Osteoblast (primary cell): ENCODE data around the gene DAAM2. TPM values are rescaled to one million over a fixed set of nuclear protein-coding genes. Genes with fewer than 3 reads are reported as not detected.

Experiments
- DNase-seq: peaks from one replicate; pipeline ENCODE4 v3.0.0; 2011; ENCODE audit warnings: low spot score, mixed read lengths; ENCODE audit not compliant: insufficient read length; ENCODE audit errors: missing footprints
- H2AFZ ChIP-seq: 2 replicates; pipeline ENCODE4 v1.6.0; 2011; ENCODE audit warnings: mild to moderate bottlenecking, low read length
- H3K27ac ChIP-seq: 2 replicates; pipeline ENCODE4 v1.5.1; 2011; ENCODE audit warnings: mild to moderate bottlenecking, low read depth, low read length, moderate library complexity
- H3K27me3 ChIP-seq: 2 replicates; pipeline ENCODE4 v1.6.0; 2012; ENCODE audit warnings: mild to moderate bottlenecking, control low read depth, inconsistent platforms, low read length, moderate library complexity; ENCODE audit not compliant: insufficient read depth
- H3K36me3 ChIP-seq: 2 replicates; pipeline ENCODE4 v1.5.1; 2011; ENCODE audit warnings: mild to moderate bottlenecking, low read length, control low read depth, moderate library complexity; ENCODE audit not compliant: insufficient read depth
- H3K4me1 ChIP-seq: 2 replicates; pipeline ENCODE4 v1.5.1; 2011; ENCODE audit warnings: mild to moderate bottlenecking, low read length, control low read depth, moderate library complexity; ENCODE audit not compliant: insufficient read depth
- H3K4me2 ChIP-seq: 2 replicates; pipeline ENCODE4 v1.6.0; 2011; ENCODE audit warnings: mild to moderate bottlenecking, low read length; ENCODE audit not compliant: insufficient read depth
- H3K4me3 ChIP-seq: fragments of 200-600 bp; sonication (generic); 3 replicates; pipeline ENCODE4 v1.5.1; 2012; ENCODE audit warnings: mild to moderate bottlenecking, low read length, inconsistent platforms; ENCODE audit not compliant: insufficient read depth
- H3K79me2 ChIP-seq: 2 replicates; pipeline ENCODE4 v1.6.0; 2012; ENCODE audit warnings: mild to moderate bottlenecking, low read length, control low read depth, inconsistent platforms; ENCODE audit not compliant: insufficient read depth
- H3K9me3 ChIP-seq: 2 replicates; pipeline ENCODE4 v1.5.1; 2011; ENCODE audit warnings: low read depth, low read length, control low read depth
- H4K20me1 ChIP-seq: 2 replicates; pipeline ENCODE4 v1.6.0; 2012; ENCODE audit warnings: mild to moderate bottlenecking, low read length, control low read depth; ENCODE audit not compliant: insufficient read depth
- total RNA-seq: library from RNA; depleted of rRNA; stranded (reverse); fragments of >200 nt; gene quantifications from 2 replicates; pipeline ENCODE4 v1.2.3, GENCODE V29; 2012
- TF ChIP-seq, protein P1 (sequence below): IDR thresholded peaks from 2 replicates; pipeline ENCODE4 v1.5.1; 2011; ENCODE audit warnings: mild to moderate bottlenecking, low read depth, low read length, moderate library complexity; ENCODE audit errors: extremely low read depth

DAAM2 gene
- total RNA-seq, 1 donor, result 29.0 TPM

DNA sequence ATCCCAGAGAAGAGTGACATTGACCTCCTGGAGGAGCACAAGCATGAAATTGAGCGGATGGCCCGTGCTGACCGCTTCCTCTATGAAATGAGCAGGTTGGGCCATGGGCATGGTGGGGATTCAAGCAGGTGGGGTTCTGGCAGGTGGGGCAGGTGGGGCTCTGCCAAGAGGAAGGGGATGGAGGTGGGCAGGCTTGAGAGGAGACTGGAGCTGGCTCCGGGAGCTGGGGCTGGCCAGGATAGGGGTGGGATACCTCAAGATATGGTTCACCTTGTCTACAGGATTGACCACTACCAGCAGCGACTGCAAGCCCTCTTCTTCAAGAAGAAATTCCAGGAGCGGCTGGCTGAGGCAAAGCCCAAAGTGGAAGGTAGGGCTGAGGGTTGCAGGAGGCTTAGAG, 99.2 kb downstream of the DAAM2 start:
- Histone ChIP-seq H3K27me3 (no peaks in the 10 kb centered on the region), H3K36me3 (peaks cover 18% of the 10 kb centered on the region), H3K9me3 (no peaks in the 10 kb centered on the region), H3K4me1 (peaks cover 29% of the 10 kb centered on the region), H3K4me2 (no peak overlapping the region), H3K27ac (no peak overlapping the region), H2AFZ (no peak overlapping the region), H3K4me3 (no peak overlapping the region), H4K20me1 (no peaks in the 10 kb centered on the region), H3K79me2 (no peaks in the 10 kb centered on the region)
- no peak for DNase-seq
- TF ChIP-seq, protein P1, sequence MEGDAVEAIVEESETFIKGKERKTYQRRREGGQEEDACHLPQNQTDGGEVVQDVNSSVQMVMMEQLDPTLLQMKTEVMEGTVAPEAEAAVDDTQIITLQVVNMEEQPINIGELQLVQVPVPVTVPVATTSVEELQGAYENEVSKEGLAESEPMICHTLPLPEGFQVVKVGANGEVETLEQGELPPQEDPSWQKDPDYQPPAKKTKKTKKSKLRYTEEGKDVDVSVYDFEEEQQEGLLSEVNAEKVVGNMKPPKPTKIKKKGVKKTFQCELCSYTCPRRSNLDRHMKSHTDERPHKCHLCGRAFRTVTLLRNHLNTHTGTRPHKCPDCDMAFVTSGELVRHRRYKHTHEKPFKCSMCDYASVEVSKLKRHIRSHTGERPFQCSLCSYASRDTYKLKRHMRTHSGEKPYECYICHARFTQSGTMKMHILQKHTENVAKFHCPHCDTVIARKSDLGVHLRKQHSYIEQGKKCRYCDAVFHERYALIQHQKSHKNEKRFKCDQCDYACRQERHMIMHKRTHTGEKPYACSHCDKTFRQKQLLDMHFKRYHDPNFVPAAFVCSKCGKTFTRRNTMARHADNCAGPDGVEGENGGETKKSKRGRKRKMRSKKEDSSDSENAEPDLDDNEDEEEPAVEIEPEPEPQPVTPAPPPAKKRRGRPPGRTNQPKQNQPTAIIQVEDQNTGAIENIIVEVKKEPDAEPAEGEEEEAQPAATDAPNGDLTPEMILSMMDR, result no peak

DNA sequence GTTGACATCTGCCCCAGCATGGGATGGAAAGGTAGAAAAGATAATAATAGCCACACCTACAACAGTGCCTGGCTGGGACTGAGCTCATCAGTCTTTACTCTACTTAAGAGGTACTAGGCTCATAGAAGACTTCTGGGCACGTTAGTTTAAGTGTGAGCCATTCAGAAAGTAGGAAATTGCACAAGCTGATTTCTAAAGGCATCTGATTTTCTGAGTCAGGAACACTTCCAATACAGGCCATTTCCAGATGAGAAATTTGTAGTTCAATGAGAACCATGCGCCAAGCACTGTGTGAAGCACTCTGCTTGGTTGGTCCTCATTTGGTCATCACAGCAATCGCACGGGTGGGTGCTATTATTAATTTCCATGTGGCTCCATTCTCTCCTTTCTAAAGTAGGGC, 99.8 kb downstream of the DAAM2 start:
- Histone ChIP-seq H3K9me3 (no peaks in the 10 kb centered on the region), H3K79me2 (no peaks in the 10 kb centered on the region), H3K36me3 (peaks cover 24% of the 10 kb centered on the region), H4K20me1 (no peaks in the 10 kb centered on the region), H3K4me3 (no peak overlapping the region), H2AFZ (no peak overlapping the region), H3K4me1 (peaks cover 24% of the 10 kb centered on the region), H3K27me3 (no peaks in the 10 kb centered on the region), H3K27ac (peak overlapping the region; percentile 55), H3K4me2 (no peak overlapping the region)
- TF ChIP-seq, protein P1, result no peak
- DNase-seq, result no peak

GRCh38 chr6:39892490-39893129, 100.4 kb downstream of the DAAM2 start:
- peaks cover 18% of the 10 kb centered on the region for H3K4me1 ChIP-seq
- no peak overlapping the region for H2AFZ ChIP-seq
- H3K4me2 ChIP-seq, result no peak overlapping the region
- H4K20me1 ChIP-seq, result no peaks in the 10 kb centered on the region
- peaks cover 28% of the 10 kb centered on the region for H3K36me3 ChIP-seq
- TF ChIP-seq, protein P1, result peak; percentile 93
- peak overlapping the region; percentile 55 for H3K27ac ChIP-seq
- H3K4me3 ChIP-seq, result no peak overlapping the region
- H3K9me3 ChIP-seq, result no peaks in the 10 kb centered on the region
- no peaks in the 10 kb centered on the region for H3K79me2 ChIP-seq
- peak; percentile 95 for DNase-seq
- no peaks in the 10 kb centered on the region for H3K27me3 ChIP-seq

DNA sequence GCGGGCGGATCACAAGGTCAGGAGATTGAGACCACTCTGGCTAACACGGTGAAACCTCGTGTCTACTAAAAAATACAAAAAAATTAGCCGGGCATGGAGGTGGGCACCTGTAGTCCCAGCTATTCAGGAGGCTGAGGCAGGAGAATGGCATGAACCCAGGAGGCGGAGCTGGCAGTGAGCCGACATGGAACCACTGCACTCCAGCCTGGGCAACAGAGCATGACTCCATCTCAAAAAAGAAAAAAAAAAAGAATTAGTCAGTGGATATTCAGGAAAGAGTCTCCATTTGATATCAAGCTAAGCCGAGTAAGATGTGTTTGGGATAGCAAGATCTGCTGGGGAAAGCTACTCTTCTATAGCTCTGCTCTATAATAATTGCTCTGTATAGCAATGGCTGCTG, 101.1 kb downstream of the DAAM2 start:
- TF ChIP-seq, protein P1, result no peak
- Histone ChIP-seq H3K79me2 (no peaks in the 10 kb centered on the region), H3K27me3 (no peaks in the 10 kb centered on the region), H3K27ac (no peak overlapping the region), H3K4me3 (no peak overlapping the region), H4K20me1 (no peaks in the 10 kb centered on the region), H3K36me3 (peaks cover 28% of the 10 kb centered on the region), H3K4me1 (peaks cover 12% of the 10 kb centered on the region), H3K9me3 (no peaks in the 10 kb centered on the region), H3K4me2 (no peak overlapping the region), H2AFZ (no peak overlapping the region)
- DNase-seq, result no peak
